GM23338 (cell line): ENCODE results near the gene XRCC4.

Experiments
- CREB1 ChIP-seq: fragments of 250-450 bp; sonication (Bioruptor Pico); IDR thresholded peaks from 2 replicates; pipeline ENCODE4 v1.5.0; 2020; ENCODE audit warnings: low read depth, mild to moderate bottlenecking, moderate library complexity
- CTCF ChIP-seq, 2 experiments: fragments of 200-600 bp in 1 of 2; sonication (generic) in 1 of 2; conservative IDR thresholded peaks; 2 replicates each; pipeline versions ENCODE4 v1.5.1 to v1.6.1; 2016 to 2017; ENCODE audit warnings: antibody characterized with exemption in 2 of 2, low read depth in 2 of 2, mild to moderate bottlenecking in 2 of 2, moderate library complexity in 1 of 2
- EZH2 ChIP-seq: fragments of 200-600 bp; sonication (generic); IDR thresholded peaks from one replicate; pipeline ENCODE4 v1.8.0; 2017; ENCODE audit warnings: antibody characterized with exemption, mild to moderate bottlenecking, low read depth; ENCODE audit not compliant: unreplicated experiment
- EZH2phosphoT487 ChIP-seq: fragments of 200-600 bp; sonication (generic); IDR thresholded peaks from one replicate; pipeline ENCODE4 v1.8.1; 2018; ENCODE audit warnings: antibody characterized with exemption; ENCODE audit not compliant: unreplicated experiment
- JUNB ChIP-seq: IDR thresholded peaks from one replicate; pipeline ENCODE4 v1.6.1; 2016; ENCODE audit warnings: antibody characterized with exemption; ENCODE audit not compliant: unreplicated experiment
- NANOG ChIP-seq: IDR thresholded peaks from 2 replicates; pipeline ENCODE4 v1.6.1; 2016; ENCODE audit warnings: antibody characterized with exemption, borderline replicate concordance
- POLR2AphosphoS5 ChIP-seq: IDR thresholded peaks from 2 replicates; pipeline ENCODE4 v1.6.1; 2016; ENCODE audit warnings: antibody characterized with exemption, low read depth
- REST ChIP-seq: IDR thresholded peaks from one replicate; pipeline ENCODE4 v1.6.1; 2018; ENCODE audit warnings: antibody characterized with exemption; ENCODE audit not compliant: unreplicated experiment
- STAT1 ChIP-seq: IDR thresholded peaks from one replicate; pipeline ENCODE4 v1.6.1; 2016; ENCODE audit warnings: antibody characterized with exemption; ENCODE audit not compliant: unreplicated experiment
- ZNF114 ChIP-seq: fragments of 250-450 bp; sonication (Bioruptor Pico); IDR thresholded peaks from 2 replicates; pipeline ENCODE4 v1.5.0; 2020; ENCODE audit warnings: mild to moderate bottlenecking, moderate library complexity
- ZNF331 ChIP-seq: fragments of 250-450 bp; sonication (Bioruptor Pico); IDR thresholded peaks from 2 replicates; pipeline ENCODE4 v1.5.0; 2020; ENCODE audit warnings: low read depth, mild to moderate bottlenecking, moderate library complexity
- ZNF462 ChIP-seq: fragments of 250-450 bp; sonication (Bioruptor Pico); IDR thresholded peaks from 2 replicates; pipeline ENCODE4 v1.5.0; 2020; ENCODE audit warnings: mild to moderate bottlenecking, moderate library complexity
- TF ChIP-seq, protein P1 (sequence below): IDR thresholded peaks from 2 replicates; pipeline ENCODE4 v1.6.1; 2016; ENCODE audit warnings: antibody characterized with exemption

GRCh38 chr5:83283761-83284160 lies 206.4 kb downstream of the XRCC4 start:
- TF ChIP-seq EZH2 (no peak), CTCF (conservative IDR thresholded peaks at IDR 0.05; ENCODE audit: low read depth in 2 of 2) (no peak), POLR2AphosphoS5 (no peak), CREB1 (CRISPR knock-in tag) (no peak), JUNB (no peak), REST (no peak), EZH2phosphoT487 (no peak), NANOG (no peak), STAT1 (no peak), ZNF114 (CRISPR knock-in tag) (no peak), ZNF331 (CRISPR knock-in tag) (no peak), ZNF462 (CRISPR knock-in tag) (no peak)
- TF ChIP-seq, protein P1, sequence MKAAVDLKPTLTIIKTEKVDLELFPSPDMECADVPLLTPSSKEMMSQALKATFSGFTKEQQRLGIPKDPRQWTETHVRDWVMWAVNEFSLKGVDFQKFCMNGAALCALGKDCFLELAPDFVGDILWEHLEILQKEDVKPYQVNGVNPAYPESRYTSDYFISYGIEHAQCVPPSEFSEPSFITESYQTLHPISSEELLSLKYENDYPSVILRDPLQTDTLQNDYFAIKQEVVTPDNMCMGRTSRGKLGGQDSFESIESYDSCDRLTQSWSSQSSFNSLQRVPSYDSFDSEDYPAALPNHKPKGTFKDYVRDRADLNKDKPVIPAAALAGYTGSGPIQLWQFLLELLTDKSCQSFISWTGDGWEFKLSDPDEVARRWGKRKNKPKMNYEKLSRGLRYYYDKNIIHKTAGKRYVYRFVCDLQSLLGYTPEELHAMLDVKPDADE, result no peak
